ENCODE data around the gene STAC. TPM values are rescaled to one million over a fixed set of nuclear protein-coding genes. Genes with fewer than 3 reads are reported as not detected.

The STAC gene
- total and polyA plus RNA-seq, 4 donors = 9.1 to 14.2 (median 12.0) TPM

GRCh38 chr3:36428445-36428844 lies 48.1 kb downstream of the STAC start:
- peaks cover 0 to 8% of the 10 kb centered on the region in 2 donors for H3K4me1 ChIP-seq (ENCODE audit: control insufficient read depth in 1 of 2, insufficient read depth in 2 of 2, low read length in 2 of 2)
- DNase-seq (no peak), ATAC-seq (ENCODE audit: low FRiP score) (no peak)
- H3K27me3 ChIP-seq (ENCODE audit: control insufficient read depth in 1 of 2, insufficient read depth in 2 of 2, low read length in 1 of 2) = no peaks in the 10 kb centered on the region
- intact Hi-C loops (cut with DNase I) = no loop called here
- no peak overlapping the region for H3K27ac ChIP-seq (ENCODE audit: low read depth in 1 of 2, low read length in 2 of 2)
- H3K9me3 ChIP-seq (ENCODE audit: control insufficient read depth, low read length) = no peaks in the 10 kb centered on the region
- no peak overlapping the region for H3K4me3 ChIP-seq (ENCODE audit: low read length in 2 of 2)
- WGBS, 2 donors = 94 to 96% methylated on average over 4 of the region's 4 CpGs
- H3K36me3 ChIP-seq (ENCODE audit: control insufficient read depth in 1 of 2, insufficient read depth in 2 of 2, low read length in 1 of 2) = no peaks in the 10 kb centered on the region

- H3K27me3 ChIP-seq (ENCODE audit: control insufficient read depth in 1 of 2, insufficient read depth in 2 of 2, low read length in 1 of 2) = no peaks in the 10 kb centered on the region
Observed at GRCh38 chr3:36429986-36430485, 49.7 kb downstream of the STAC start.

GRCh38 chr3:36433511-36433910 lies 53.2 kb downstream of the STAC start:
- Histone ChIP-seq H3K4me3 (ENCODE audit: low read length in 2 of 2) (no peak overlapping the region), H3K27me3 (ENCODE audit: control insufficient read depth in 1 of 2, insufficient read depth in 2 of 2, low read length in 1 of 2) (no peaks in the 10 kb centered on the region), H3K4me1 (ENCODE audit: control insufficient read depth in 1 of 2, insufficient read depth in 2 of 2, low read length in 2 of 2) (peaks cover 0 to 12% of the 10 kb centered on the region in 2 donors), H3K36me3 (ENCODE audit: control insufficient read depth in 1 of 2, insufficient read depth in 2 of 2, low read length in 1 of 2) (no peaks in the 10 kb centered on the region), H3K27ac (ENCODE audit: low read depth in 1 of 2, low read length in 2 of 2) (peak overlapping the region; percentile 8 to 32), H3K9me3 (ENCODE audit: control insufficient read depth, low read length) (no peaks in the 10 kb centered on the region)
- intact Hi-C loops (cut with DNase I) = loop anchor here in 1 of 2 donors (10.0 kb wide), 1 partner anchor 49 kb away; the partner anchor contains the start of gene STAC
- no peak for ATAC-seq (ENCODE audit: low FRiP score)
- no peak for DNase-seq

More at GRCh38 chr3:36429986-36430485, 49.7 kb downstream of the STAC start:
- Histone ChIP-seq H3K9me3 (ENCODE audit: control insufficient read depth, low read length) (no peaks in the 10 kb centered on the region), H3K27ac (ENCODE audit: low read depth in 1 of 2, low read length in 2 of 2) (no peak overlapping the region), H3K4me1 (ENCODE audit: control insufficient read depth in 1 of 2, insufficient read depth in 2 of 2, low read length in 2 of 2) (peaks cover 0 to 10% of the 10 kb centered on the region in 2 donors), H3K36me3 (ENCODE audit: control insufficient read depth in 1 of 2, insufficient read depth in 2 of 2, low read length in 1 of 2) (no peaks in the 10 kb centered on the region), H3K4me3 (ENCODE audit: low read length in 2 of 2) (no peak overlapping the region)
- DNase-seq (no peak), ATAC-seq (ENCODE audit: low FRiP score) (no peak)
- intact Hi-C loops (cut with DNase I) = loop anchor here in 1 of 2 donors (10.0 kb wide), 1 partner anchor 45 kb away; the partner anchor contains the start of gene STAC
- 97 to 99% methylated on average over 3 of the region's 3 CpGs for WGBS, 2 donors

GRCh38 chr3:36434687-36435426 lies 54.6 kb downstream of the STAC start:
- no peak overlapping the region for H3K27ac ChIP-seq (ENCODE audit: low read depth in 1 of 2, low read length in 2 of 2)
- no peaks in the 10 kb centered on the region for H3K9me3 ChIP-seq (ENCODE audit: control insufficient read depth, low read length)
- H3K27me3 ChIP-seq (ENCODE audit: control insufficient read depth in 1 of 2, insufficient read depth in 2 of 2, low read length in 1 of 2) = no peaks in the 10 kb centered on the region
- intact Hi-C loops (cut with DNase I) = loop anchor here in 1 of 2 donors (10.0 kb wide), 1 partner anchor 50 kb away; the partner anchor contains the start of gene STAC
- DNase-seq (no peak), ATAC-seq (ENCODE audit: low FRiP score) (peak; percentile 30)
- H3K4me1 ChIP-seq (ENCODE audit: control insufficient read depth in 1 of 2, insufficient read depth in 2 of 2, low read length in 2 of 2) = peaks cover 0 to 12% of the 10 kb centered on the region in 2 donors
- no peak overlapping the region for H3K4me3 ChIP-seq (ENCODE audit: low read length in 2 of 2)
- 54 to 55% methylated on average over 2 of the region's 2 CpGs for WGBS, 2 donors
- H3K36me3 ChIP-seq (ENCODE audit: control insufficient read depth in 1 of 2, insufficient read depth in 2 of 2, low read length in 1 of 2) = no peaks in the 10 kb centered on the region

GRCh38 chr3:36443028-36443686 lies 62.9 kb downstream of the STAC start:
- DNase-seq (no peak), ATAC-seq (ENCODE audit: low FRiP score) (no peak)
- H3K27ac ChIP-seq (ENCODE audit: low read depth in 1 of 2, low read length in 2 of 2) = no peak overlapping the region
- H3K9me3 ChIP-seq (ENCODE audit: control insufficient read depth, low read length) = no peaks in the 10 kb centered on the region
- H3K4me1 ChIP-seq (ENCODE audit: control insufficient read depth in 1 of 2, insufficient read depth in 2 of 2, low read length in 2 of 2) = peaks cover 0 to 3% of the 10 kb centered on the region in 2 donors
- intact Hi-C loops (cut with DNase I) = no loop called here
- H3K4me3 ChIP-seq (ENCODE audit: low read length in 2 of 2) = no peak overlapping the region
- H3K36me3 ChIP-seq (ENCODE audit: control insufficient read depth in 1 of 2, insufficient read depth in 2 of 2, low read length in 1 of 2) = peaks cover 0 to 15% of the 10 kb centered on the region in 2 donors
- H3K27me3 ChIP-seq (ENCODE audit: control insufficient read depth in 1 of 2, insufficient read depth in 2 of 2, low read length in 1 of 2) = no peaks in the 10 kb centered on the region
- 85 to 94% methylated on average over 10 of the region's 10 CpGs for WGBS, 2 donors

GRCh38 chr3:36444909-36445308 lies 64.6 kb downstream of the STAC start:
- Histone ChIP-seq H3K9me3 (ENCODE audit: control insufficient read depth, low read length) (no peaks in the 10 kb centered on the region), H3K36me3 (ENCODE audit: control insufficient read depth in 1 of 2, insufficient read depth in 2 of 2, low read length in 1 of 2) (peaks cover 0 to 15% of the 10 kb centered on the region in 2 donors), H3K27me3 (ENCODE audit: control insufficient read depth in 1 of 2, insufficient read depth in 2 of 2, low read length in 1 of 2) (no peaks in the 10 kb centered on the region), H3K4me3 (ENCODE audit: low read length in 2 of 2) (no peak overlapping the region), H3K27ac (ENCODE audit: low read depth in 1 of 2, low read length in 2 of 2) (no peak overlapping the region), H3K4me1 (ENCODE audit: control insufficient read depth in 1 of 2, insufficient read depth in 2 of 2, low read length in 2 of 2) (peaks cover 0 to 3% of the 10 kb centered on the region in 2 donors)
- intact Hi-C loops (cut with DNase I) = loop anchor here in 1 of 2 donors (5.0 kb wide), 1 partner anchor 63 kb away; the partner anchor contains the start of gene STAC
- no peak for DNase-seq
- no peak for ATAC-seq (ENCODE audit: low FRiP score)
- 86 to 93% methylated on average over 1 of the region's 1 CpG for WGBS, 2 donors

- intact Hi-C loops (cut with DNase I) = loop anchor here in 1 of 2 donors (5.0 kb wide), 1 partner anchor 64 kb away; the partner anchor contains the start of gene STAC
- Histone ChIP-seq H3K4me3 (ENCODE audit: low read length in 2 of 2) (no peak overlapping the region), H3K4me1 (ENCODE audit: control insufficient read depth in 1 of 2, insufficient read depth in 2 of 2, low read length in 2 of 2) (peaks cover 0 to 3% of the 10 kb centered on the region in 2 donors), H3K27ac (ENCODE audit: low read depth in 1 of 2, low read length in 2 of 2) (no peak overlapping the region), H3K9me3 (ENCODE audit: control insufficient read depth, low read length) (no peaks in the 10 kb centered on the region), H3K27me3 (ENCODE audit: control insufficient read depth in 1 of 2, insufficient read depth in 2 of 2, low read length in 1 of 2) (no peaks in the 10 kb centered on the region), H3K36me3 (ENCODE audit: control insufficient read depth in 1 of 2, insufficient read depth in 2 of 2, low read length in 1 of 2) (peaks cover 0 to 15% of the 10 kb centered on the region in 2 donors)
- ATAC-seq (ENCODE audit: low FRiP score) (no peak), DNase-seq (no peak)
Observed at GRCh38 chr3:36446276-36446675, 66.0 kb downstream of the STAC start.

- no peaks in the 10 kb centered on the region for H3K27me3 ChIP-seq (ENCODE audit: control insufficient read depth in 1 of 2, insufficient read depth in 2 of 2, low read length in 1 of 2)
- WGBS, 2 donors = 52 to 98% methylated on average over 2 of the region's 2 CpGs
- H3K36me3 ChIP-seq (ENCODE audit: control insufficient read depth in 1 of 2, insufficient read depth in 2 of 2, low read length in 1 of 2) = peaks cover 0 to 15% of the 10 kb centered on the region in 2 donors
- ATAC-seq (ENCODE audit: low FRiP score) (no peak), DNase-seq (no peak)
- H3K27ac ChIP-seq (ENCODE audit: low read depth in 1 of 2, low read length in 2 of 2) = peak overlapping the region in 1 of 2 donors; percentile 19
- peaks cover 0 to 3% of the 10 kb centered on the region in 2 donors for H3K4me1 ChIP-seq (ENCODE audit: control insufficient read depth in 1 of 2, insufficient read depth in 2 of 2, low read length in 2 of 2)
- no peak overlapping the region for H3K4me3 ChIP-seq (ENCODE audit: low read length in 2 of 2)
- no peaks in the 10 kb centered on the region for H3K9me3 ChIP-seq (ENCODE audit: control insufficient read depth, low read length)
- intact Hi-C loops (cut with DNase I) = loop anchor here in 1 of 2 donors (5.0 kb wide), 1 partner anchor 65 kb away; the partner anchor contains the start of gene STAC
Observed at GRCh38 chr3:36447061-36447460, 66.8 kb downstream of the STAC start.

Data from aorta (tissue), 5 donors.